Daoy (cell line): Measurements from ENCODE around the gene HACL1. TPM values are rescaled to one million over a fixed set of nuclear protein-coding genes. Genes with fewer than 3 reads are reported as not detected.
"Not testable (repeated sequence)": the region's sequence is repeated elsewhere in the genome, so short reads cannot be mapped to it uniquely, and the experiment has no call there.

Source experiments
- DNase-seq: peaks from one replicate; pipeline ENCODE4 v3.0.0-alpha.2; 2015; ENCODE audit warnings: low read depth
- total RNA-seq: library from RNA; depleted of rRNA; stranded (reverse); fragments of >200 nt; shearing (Covaris generic); gene quantifications from 2 replicates; pipeline ENCODE4 v1.2.3, GENCODE V29; 2014

HACL1 gene
- total RNA-seq, 1 experiment from 2014 or later: 34.6 TPM

- DNase-seq: peak; percentile 82
These were observed 29.4 kb upstream of the HACL1 start for GRCh38 chr3:15630646-15631350.

- peak; percentile 80 for DNase-seq
These were observed 28.7 kb upstream of the HACL1 start for GRCh38 chr3:15629860-15630597.

GRCh38 chr3:15628967-15629366 lies 27.6 kb upstream of the HACL1 start:
- DNase-seq: no peak

GRCh38 chr3:15623535-15624440 lies 22.4 kb upstream of the HACL1 start:
- no peak for DNase-seq

- DNase-seq: not testable (repeated sequence)
These were observed 18.5 kb upstream of the HACL1 start for GRCh38 chr3:15619659-15620464.

GRCh38 chr3:15616053-15616452 lies 14.7 kb upstream of the HACL1 start:
- peak; percentile 27 for DNase-seq

- no peak for DNase-seq
These were observed 13.6 kb upstream of the HACL1 start for GRCh38 chr3:15614958-15615357.

GRCh38 chr3:15612001-15612400 lies 10.6 kb upstream of the HACL1 start:
- no peak for DNase-seq

GRCh38 chr3:15611018-15611417 lies 9.6 kb upstream of the HACL1 start:
- DNase-seq: no peak

- DNase-seq: peak; percentile 86
These were observed 8.9 kb upstream of the HACL1 start for GRCh38 chr3:15610082-15610759.

GRCh38 chr3:15606434-15606891 lies 5.1 kb upstream of the HACL1 start:
- no peak for DNase-seq

- DNase-seq: not testable (repeated sequence)
These were observed 3.2 kb upstream of the HACL1 start for GRCh38 chr3:15604584-15604983.

- DNase-seq: not testable (repeated sequence)
These were observed 1.4 kb upstream of the HACL1 start for GRCh38 chr3:15602816-15603215.

GRCh38 chr3:15602146-15602536 lies 772 bp upstream of the HACL1 start:
- no peak for DNase-seq

- DNase-seq: no peak
These were observed 347 bp downstream of the HACL1 start for GRCh38 chr3:15601046-15601398.

GRCh38 chr3:15595955-15596354 lies 5.4 kb downstream of the HACL1 start:
- DNase-seq: no peak

- DNase-seq: no peak
These were observed 8.4 kb downstream of the HACL1 start for GRCh38 chr3:15592968-15593367.

- no peak for DNase-seq
These were observed 9.4 kb downstream of the HACL1 start for GRCh38 chr3:15591928-15592327.

- no peak for DNase-seq
These were observed 10.1 kb downstream of the HACL1 start for GRCh38 chr3:15591242-15591641.

GRCh38 chr3:15585111-15585845 lies 16.1 kb downstream of the HACL1 start:
- DNase-seq: no peak
